Measurements from ENCODE around the gene ITGBL1.
"Not testable (repeated sequence)": the region's sequence is repeated elsewhere in the genome, so short reads cannot be mapped to it uniquely, and the experiment has no call there.

Gene ITGBL1

DNA sequence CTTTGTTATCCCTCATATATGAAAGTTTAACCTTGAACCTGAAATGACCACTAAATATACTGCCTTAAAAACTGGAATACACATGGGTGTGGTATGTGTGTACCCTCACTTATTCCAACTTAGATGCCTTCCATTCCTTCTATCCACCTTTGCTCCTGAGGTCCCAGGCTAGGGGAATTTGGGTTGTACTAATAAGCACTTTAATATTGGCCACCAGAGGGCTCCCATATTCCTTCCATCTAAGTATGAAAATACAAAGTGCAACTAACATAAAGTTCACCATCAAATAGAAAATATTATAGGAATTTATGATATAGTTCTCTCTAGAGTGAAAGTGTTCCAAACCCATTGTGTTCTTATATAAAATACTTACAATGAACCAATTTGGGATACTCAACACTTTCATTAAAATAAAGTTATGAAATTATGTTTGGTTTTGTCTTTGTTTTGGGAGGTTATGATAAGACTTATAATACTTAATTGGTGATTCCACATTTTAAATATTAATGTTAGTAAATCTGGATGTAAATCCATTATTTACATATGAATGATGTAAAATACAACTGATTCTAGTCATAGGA is 62.3 kb downstream of the ITGBL1 start:
- no peak for DNase-seq

DNA sequence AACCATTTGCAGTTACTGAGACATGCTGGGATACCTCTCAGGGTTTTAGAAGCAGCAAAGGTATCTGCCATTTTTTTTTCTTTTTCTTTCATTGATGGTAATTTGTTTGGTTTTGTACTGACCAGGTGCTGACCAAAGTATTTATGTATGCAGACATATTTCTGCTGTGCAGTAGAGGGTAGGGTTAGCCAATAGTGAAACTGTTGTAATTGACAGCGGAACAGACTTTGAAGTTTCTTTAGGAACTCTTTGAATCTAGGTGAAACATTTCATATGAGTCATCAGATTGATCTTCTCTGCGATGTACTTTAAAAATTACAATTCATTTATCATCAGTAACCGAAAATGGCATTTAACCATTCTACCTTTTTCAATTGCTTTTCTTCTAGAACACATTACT is 63.0 kb downstream of the ITGBL1 start:
- no peak for DNase-seq

DNA sequence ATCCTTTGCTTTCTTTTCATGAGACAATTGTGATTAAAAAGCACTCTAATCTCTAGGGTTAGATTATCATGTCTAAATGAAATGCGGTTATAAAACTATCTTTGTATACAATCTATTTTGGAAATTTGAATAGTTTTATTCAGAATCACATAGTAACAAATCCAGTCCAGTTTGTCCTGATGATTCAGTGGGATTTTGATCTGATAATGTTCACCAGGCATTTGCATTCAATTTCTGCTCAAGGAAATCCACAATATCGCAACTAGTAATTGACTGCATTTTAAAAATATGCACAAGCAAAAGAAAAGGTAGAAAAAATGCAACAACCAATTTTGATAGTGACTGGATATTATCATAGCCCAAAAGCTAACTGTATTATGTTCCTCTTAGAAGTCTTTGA is 63.8 kb downstream of the ITGBL1 start:
- DNase-seq: no peak

DNA sequence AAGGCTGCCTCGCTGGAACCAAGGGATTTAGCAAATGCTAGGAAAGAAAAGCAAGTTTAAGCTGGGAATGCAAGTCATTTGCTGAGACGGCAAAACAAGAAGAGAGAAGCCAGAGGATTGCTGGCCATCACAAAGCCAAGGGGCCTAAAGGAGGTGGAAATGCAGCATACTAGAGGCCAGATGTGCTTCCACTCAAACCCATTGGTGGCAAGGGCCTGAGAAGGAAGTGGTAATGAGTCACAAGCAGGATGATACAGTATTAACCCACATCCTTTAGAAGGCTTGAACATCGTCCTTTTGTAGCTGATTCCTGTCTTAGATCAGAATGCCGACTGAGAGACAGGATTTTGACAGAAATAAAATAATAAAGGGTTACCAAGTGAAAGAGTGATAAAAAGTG is 68.2 kb downstream of the ITGBL1 start:
- DNase-seq: peak; percentile 39

GRCh38 chr13:101521371-101521770 is 68.9 kb downstream of the ITGBL1 start:
- no peak for DNase-seq

GRCh38 chr13:101522607-101523006 is 70.1 kb downstream of the ITGBL1 start:
- DNase-seq: no peak

GRCh38 chr13:101523154-101524131 is 71.0 kb downstream of the ITGBL1 start:
- no peak for DNase-seq

DNA sequence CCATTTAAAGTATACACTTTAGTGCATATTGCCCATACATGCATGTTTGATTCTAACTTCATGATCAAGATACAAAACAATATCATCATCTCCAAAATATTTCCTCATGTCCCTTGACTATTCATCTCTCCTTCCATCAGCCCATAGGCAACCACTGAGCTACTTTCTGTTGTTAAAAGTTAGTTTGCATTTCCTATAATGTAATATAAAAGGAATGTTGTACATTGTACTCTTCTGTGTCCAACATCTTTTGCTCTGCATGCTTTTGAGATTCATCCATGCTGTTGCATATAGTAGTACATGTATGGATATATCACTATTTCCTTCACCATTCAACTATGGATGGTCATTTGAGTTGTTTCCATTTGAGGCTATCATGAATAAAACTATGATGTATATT is 74.7 kb downstream of the ITGBL1 start:
- no peak for DNase-seq

GRCh38 chr13:101529422-101529821 is 76.9 kb downstream of the ITGBL1 start:
- no peak for DNase-seq

DNA sequence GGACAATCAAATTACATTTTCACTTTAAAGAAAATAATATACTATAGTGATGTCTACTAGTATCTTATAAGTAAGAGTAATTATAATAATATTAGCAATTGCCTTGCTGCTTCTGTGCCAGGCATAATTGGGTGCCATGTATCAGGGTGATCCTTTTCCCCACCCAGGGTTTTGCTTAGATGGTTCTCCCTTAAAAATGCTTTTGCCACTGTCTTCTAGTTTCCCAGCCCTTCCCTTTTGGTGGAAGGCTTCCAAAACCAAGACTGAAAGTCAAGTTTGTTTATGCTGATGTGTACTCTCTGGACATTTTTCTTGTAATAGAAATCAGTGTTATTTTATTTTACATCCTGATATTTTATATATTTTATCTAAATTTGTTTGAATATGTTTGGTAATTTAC is 77.8 kb downstream of the ITGBL1 start:
- DNase-seq: no peak

- no peak for DNase-seq
These were observed 82.8 kb downstream of the ITGBL1 start for GRCh38 chr13:101535192-101535746.

GRCh38 chr13:101536079-101536478 is 83.6 kb downstream of the ITGBL1 start:
- DNase-seq: no peak

DNA sequence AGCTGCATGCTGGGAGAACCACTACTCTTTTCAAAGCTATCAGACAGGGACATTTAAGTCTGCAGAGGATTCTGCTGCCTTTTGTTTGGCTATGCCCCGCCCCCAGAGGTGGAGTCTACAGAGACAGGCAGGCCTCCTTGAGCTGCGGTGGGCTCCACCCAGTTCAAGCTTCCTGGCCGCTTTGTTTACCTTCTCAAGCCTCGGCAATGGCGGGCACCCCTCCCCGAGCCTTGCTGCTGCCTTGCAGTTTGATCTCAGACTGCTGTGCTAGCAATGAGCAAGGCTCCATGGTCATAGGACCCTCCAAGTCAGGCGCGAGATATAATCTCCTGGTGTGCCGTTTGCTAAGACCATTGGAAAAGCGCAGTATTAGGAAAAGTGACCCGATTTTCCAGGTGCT is 92.1 kb downstream of the ITGBL1 start:
- DNase-seq: not testable (repeated sequence)

GRCh38 chr13:101544979-101545378 is 92.5 kb downstream of the ITGBL1 start:
- no peak for DNase-seq

GRCh38 chr13:101545521-101545920 is 93.0 kb downstream of the ITGBL1 start:
- no peak for DNase-seq

DNA sequence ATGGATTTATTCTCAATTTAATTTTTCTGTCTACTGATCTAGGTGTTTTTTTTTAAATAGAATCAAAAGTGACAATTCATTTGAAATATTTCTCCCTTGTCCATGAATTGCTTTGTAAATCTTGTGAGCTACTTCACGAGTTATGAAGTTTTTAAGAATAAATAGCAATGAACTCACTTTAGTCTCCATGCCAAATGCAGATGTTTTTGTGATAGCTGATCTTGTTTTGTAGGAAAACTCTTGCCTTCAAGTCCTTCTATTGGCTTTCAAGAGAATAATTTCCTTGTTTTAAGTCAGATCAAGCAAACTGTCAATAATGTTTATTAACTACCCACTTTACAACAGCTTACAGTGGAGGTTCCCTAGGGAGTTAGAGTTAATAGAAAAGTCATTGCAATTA is 99.8 kb downstream of the ITGBL1 start:
- no peak for DNase-seq

GRCh38 chr13:101552786-101553185 is 100.3 kb downstream of the ITGBL1 start:
- DNase-seq: no peak

DNA sequence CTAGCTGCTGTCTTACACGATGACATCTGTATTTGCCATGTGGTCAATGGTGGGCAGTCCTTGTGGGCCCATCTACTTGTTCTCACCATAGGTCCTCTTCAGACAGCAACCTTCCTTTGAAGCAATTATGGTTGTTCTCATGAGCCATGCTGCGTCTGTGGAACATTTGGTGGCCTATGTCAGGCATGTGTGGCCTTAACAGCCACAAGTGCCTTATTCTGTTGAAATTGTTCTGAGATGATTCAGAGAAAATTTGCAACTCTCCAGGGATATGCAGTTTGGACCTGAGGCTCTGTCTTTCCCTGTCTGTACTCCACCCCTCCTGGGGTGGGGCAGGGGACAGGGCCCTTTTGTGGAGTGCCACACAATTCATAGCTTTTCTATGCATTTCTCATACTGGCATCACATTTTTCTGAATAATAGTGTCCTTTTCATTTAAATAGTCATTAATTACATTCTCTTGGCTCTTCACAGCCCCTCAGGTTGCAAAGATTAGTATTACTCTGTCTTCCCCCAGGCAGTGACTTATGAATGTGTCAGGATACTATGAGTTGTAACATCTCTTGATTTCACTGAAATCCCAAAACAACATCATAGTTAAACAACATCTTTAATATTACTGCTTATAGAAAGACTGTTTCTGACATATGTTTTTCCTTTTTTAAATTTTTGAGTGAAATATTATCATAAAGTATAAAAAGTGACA is 102.1 kb downstream of the ITGBL1 start:
- no peak for DNase-seq

DNA sequence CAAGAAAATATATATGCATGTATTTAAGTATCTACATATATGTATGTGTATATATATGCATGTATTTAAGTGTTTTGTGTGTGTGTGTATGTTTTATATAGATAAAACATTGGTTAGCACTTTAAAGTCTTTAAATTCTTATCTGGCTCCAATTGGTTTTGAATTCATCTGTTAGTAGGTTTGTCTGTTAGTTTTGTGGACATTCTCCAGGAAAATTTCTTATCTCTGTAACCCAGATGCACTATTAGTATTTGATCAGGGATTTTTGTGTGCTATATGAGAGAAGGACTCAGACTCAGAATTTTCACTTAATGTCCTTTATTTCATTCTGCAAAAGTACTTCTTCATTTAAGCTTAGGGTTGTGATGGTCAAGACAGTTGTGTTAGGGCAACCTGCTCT is 103.1 kb downstream of the ITGBL1 start:
- DNase-seq: no peak

GRCh38 chr13:101556676-101557123 is 104.2 kb downstream of the ITGBL1 start:
- DNase-seq: no peak

GRCh38 chr13:101565317-101565716 is 112.8 kb downstream of the ITGBL1 start:
- no peak for DNase-seq

- DNase-seq: no peak
These were observed 115.4 kb downstream of the ITGBL1 start for GRCh38 chr13:101567841-101568240.

DNA sequence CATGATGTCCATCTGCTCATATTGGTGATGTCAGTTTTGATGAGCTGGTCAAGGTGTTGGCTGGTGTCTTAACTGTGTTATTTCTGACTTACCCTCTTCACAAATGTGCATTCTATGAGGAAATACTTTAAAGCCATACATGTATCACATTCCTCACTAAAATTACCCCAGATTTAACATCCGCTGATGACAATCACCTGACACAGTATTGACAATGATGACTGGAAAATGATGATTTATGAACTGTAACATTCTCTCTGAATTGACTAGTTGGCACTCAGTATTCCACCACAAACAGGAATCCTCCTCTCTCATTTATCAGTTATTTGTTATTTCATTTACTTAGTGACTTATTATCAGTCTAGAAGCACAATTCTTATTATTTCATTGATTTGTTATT is 117.3 kb downstream of the ITGBL1 start:
- no peak for DNase-seq
